ENCODE measurements around the gene THADA.
"Not testable (repeated sequence)": the region's sequence is repeated elsewhere in the genome, so short reads cannot be mapped to it uniquely, and the experiment has no call there.

The THADA gene

GRCh38 chr2:43321446-43321845 lies 274.4 kb downstream of the THADA start:
- DNase-seq: no peak

DNA sequence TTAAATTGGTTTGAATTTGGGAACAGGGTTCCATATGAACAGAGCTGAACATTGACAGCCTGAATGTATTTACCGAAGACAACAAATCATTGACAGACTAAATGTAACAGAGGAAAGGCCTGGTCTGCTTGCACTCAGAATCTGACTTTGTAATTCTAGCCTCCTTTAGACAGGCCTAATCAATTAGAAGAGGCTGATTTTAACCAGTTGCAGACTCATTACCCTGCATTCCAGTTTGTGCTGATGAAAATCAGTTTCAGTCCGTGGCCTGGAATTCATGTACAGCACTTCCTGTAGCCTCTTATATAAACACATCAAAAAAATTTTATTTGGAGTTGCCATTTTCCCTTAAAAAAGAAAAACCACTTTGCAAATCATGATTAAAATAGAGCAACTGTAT lies 276.3 kb downstream of the THADA start:
- DNase-seq: no peak

GRCh38 chr2:43318791-43319190 lies 277.0 kb downstream of the THADA start:
- no peak for DNase-seq

DNA sequence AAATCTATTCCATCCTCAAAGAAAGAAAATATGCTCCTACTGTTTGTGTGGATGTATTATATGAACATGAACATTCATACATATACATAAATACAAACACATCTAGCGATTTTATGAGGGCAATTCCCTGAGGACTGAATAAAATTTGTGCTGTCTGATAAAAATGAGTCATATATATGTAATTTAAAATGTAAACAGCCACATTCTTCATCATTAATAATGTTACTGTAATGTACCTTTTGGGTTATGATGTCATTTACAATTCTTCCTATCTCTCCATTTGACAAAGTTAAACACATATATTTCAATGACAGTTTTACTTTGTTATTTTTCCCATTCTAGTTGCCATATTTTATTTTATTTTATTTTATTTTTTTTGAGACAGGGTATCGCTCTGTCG lies 278.2 kb downstream of the THADA start:
- DNase-seq: no peak

DNA sequence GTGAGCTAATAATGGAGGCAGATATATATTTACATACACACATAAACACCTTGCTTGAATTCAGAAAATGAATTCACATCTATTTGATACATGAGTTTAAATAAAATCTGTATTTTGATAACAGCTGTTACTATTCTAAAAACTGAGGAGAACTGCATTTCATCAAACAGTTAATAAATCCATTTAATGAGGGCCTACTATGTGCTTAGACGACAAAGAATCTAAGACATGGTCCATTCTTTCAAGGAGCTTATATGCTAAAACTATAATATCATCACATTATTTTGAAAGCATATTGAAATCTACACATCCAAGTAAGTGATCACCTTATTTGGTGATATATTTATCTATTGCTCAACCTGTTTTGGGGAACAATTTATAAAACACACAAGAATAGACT lies 278.6 kb downstream of the THADA start:
- no peak for DNase-seq

GRCh38 chr2:43315482-43315881 lies 280.4 kb downstream of the THADA start:
- DNase-seq: no peak

DNA sequence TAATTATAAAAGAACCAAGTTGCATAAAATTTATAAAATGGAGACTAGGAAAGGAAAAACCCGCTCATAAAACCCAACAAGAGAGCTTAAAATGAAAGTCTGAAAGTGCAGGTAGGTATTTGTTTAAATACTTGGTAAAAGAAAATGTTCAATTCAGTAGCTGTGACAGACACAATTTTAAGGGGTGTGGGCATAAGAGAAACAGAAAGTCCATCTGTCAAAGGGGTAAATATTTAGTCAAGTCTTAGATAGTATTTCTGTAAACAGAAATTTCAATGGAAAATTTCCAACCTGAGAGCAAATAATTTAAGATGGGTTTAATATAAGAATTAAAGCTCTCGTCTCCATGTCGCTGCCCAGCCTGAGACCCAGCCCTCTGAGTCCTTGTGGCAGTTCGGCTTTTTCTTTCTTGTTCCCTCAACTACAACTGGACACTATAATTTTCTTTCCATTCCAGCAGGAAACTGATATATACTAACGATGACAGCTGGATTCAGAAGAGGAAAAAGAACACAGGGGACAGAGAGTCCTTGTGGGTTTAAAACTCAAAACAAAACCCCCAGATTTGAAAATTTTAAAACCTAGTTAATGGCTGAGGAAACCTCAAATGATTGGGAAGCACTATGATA lies 281.4 kb downstream of the THADA start:
- no peak for DNase-seq

DNA sequence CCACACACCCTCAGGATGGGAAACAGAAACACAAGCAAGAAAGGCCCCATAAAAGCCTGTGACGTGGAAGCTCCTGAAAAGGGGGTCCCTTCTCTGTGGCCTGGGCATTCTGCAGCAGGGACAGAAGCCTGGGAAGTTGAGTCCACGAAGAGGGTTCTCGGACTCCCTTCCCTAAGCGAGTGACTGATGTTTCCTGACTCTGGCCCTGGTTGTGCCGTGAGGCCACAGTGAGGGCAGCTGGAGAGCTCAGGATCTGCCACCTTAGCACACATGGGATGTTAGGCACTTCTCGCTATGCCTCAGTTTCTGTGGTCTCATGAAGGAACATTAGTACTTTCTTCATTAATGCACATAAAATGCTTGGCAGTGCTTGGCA lies 282.2 kb downstream of the THADA start:
- DNase-seq: no peak

GRCh38 chr2:43312755-43313641 lies 282.8 kb downstream of the THADA start:
- DNase-seq: no peak

DNA sequence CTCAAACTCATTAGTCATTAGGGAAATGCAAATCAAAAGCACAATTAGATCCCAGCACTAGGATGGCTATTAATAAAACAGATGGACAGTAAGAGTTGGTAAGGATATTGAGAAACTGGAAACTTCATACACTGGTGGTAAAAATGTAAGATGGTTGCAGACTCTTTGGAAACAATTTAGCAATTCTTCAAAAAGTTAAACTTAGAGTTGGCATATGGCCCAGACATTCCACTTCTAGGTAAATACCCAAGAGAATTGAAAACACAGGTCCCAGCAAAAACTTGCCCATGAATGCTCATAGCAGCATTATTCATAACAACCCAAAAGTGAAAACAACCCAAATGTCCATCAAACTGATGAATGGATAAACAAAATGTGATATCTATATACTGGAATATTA lies 284.6 kb downstream of the THADA start:
- no peak for DNase-seq

DNA sequence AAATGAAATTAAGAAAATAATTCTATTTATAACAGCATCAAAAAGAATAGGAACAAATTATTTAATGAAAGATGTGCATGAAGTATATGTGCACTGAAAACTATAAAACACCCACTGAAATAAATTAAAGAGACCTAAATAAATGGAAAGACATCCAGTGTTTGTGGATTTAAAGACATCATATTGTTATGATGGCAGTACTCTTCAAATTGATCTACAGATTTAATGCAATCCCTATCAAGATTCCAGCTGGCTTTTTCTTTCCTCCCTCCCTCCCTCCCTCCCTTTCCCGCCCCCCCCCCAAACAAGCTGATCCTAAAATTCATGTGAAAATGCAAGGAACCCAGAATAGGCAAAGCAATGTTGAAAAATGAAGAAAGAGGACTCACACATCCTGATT lies 285.9 kb downstream of the THADA start:
- no peak for DNase-seq

- no peak for DNase-seq
Observed at GRCh38 chr2:43307973-43308372, 287.9 kb downstream of the THADA start.

DNA sequence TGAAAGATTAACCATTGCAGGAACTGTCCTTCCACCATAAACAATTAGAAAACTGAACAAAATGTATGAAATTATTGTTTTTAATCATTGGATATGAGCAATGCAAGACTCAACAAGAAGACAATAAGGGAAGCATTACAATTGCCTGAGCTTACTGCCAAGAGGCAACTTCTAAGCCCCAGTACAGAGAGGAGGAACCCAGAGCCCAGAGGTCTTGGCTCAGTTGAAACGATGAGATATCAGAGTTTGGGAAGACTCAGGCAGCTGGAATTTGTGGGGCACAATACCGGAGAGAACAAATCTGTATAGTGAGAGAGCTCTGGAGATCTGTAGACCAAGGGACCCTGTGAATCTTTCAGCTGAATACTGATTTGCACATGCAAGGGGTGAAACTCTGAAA lies 288.8 kb downstream of the THADA start:
- no peak for DNase-seq

GRCh38 chr2:43306197-43306596 lies 289.6 kb downstream of the THADA start:
- DNase-seq: no peak

DNA sequence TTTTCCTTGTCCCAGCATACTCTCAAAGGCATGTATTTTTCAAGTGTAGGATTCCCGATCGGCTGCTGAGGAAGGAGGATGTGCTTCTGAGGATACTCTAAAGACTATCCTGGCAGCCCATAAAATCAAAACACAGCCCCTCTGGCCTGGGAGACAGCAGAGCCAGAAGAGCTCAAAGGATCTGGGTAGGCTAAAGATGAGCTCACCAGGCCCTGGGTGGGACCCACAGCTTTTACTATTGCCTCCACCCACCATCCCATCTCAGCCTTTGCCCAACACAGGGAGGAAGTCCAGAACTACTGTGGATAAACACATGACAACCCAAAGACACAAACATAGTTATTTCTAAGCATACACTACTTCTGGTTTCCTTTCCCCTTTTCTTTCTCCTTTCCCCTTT lies 290.3 kb downstream of the THADA start:
- no peak for DNase-seq

DNA sequence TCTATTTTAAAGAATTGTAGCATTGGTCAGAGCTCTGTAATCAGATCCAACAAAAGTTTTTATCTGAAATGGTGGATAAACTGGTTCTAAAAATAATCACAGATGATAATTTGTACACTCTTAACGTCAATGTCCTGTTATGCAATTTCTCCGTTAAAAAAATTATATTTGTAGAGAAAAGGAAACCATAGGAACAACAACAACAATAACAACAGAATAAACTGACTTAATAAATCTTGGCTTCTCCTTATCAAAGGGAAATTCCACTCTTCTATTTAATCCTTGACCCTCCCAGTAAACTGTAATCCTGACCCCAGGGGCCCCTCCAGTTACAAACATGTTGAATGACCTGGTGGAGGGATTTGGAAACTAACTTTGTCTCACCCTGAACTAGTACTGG lies 290.8 kb downstream of the THADA start:
- DNase-seq: no peak

- no peak for DNase-seq
Observed at GRCh38 chr2:43303889-43304288, 291.9 kb downstream of the THADA start.

GRCh38 chr2:43302961-43303494 lies 292.8 kb downstream of the THADA start:
- no peak for DNase-seq

DNA sequence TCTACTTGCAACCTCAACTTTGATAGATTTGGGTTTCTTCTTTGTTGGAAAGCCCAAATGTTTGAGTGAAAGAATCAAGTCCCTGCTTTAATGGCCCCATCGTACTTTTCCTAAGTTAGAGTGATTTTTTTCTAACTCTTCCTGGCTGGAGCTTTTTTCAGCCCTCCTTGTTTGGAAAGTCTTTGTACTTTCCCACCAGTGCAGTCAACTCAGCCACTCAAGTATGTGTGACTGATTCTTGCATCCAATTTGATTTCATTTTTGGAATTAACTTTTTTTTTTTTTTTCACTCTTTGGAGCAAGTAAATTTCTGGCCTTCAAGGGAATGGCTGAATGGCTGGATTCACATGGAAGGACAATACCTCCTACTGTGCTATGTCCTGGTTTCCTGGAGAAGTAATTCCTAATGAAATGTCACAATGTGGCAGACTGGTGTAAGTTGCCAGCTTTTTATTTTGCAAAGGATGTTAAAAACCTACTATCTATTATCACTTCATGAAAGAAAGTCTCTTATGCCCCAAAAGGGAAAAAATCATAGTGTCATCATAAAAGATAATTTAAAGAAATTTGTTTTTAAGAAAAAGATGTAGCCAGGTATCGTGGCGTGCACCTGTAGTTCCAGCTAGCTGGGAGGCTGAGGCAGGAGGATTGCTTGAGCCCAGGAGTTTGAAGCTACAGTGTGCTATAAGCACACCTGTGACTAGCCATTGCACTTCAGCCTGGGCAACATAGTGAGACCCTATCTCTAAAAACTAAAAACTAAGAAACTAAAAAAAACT lies 293.5 kb downstream of the THADA start:
- DNase-seq: no peak

GRCh38 chr2:43300781-43301583 lies 294.9 kb downstream of the THADA start:
- DNase-seq: no peak

GRCh38 chr2:43300222-43300621 lies 295.6 kb downstream of the THADA start:
- no peak for DNase-seq

- no peak for DNase-seq
Observed at GRCh38 chr2:43298500-43298899, 297.3 kb downstream of the THADA start.

DNA sequence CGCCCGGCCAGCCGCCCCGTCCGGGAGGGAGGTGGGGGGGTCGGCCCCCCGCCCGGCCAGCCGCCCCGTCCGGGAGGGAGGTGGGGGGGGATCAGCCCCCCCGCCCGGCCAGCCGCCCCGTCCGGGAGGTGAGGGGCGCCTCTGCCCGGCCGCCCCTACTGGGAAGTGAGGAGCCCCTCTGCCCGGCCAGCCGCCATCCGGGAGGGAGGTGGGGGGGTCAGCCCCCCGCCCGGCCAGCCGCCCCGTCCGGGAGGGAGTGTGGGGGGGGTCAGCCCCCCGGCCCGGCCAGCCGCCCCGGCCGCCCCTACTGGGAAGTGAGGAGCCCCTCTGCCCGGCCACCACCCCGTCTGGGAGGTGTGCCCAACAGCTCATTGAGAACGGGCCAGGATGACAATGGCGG lies 298.1 kb downstream of the THADA start:
- DNase-seq: not testable (repeated sequence)
